Measurements from ENCODE around the gene ATR. TPM values are rescaled to one million over a fixed set of nuclear protein-coding genes. Genes with fewer than 3 reads are reported as not detected.
"Not testable (repeated sequence)": the region's sequence is repeated elsewhere in the genome, so short reads cannot be mapped to it uniquely, and the experiment has no call there.

Gene ATR
- total RNA-seq, 1 donor = 37.6 TPM

DNA sequence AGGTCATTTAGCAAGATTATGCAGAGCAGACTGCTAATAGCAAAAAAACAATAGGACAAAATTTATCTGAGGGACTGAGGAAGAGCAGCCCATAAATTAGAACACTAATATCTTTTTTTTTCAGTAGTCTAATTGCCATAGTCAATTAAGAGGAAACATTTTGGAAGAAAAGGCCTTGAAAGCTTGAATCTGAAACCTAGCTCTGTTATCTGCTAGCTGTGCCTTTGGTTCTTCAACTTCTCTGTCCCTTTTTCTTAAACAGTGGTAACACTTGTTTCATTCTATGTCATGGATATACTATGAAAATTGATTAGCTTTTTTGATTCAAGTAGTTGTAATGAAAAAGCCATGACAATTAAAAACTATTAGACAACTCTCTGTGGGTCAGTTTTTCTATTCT is 1.7 kb downstream of the ATR start:
- peak overlapping the region; percentile 9 for H3K4me3 ChIP-seq (ENCODE audit: low read depth, low read length)
- TF ChIP-seq CTCF (IDR thresholded peaks at IDR 0.05; ENCODE audit: insufficient read depth, low read length) = no peak
- DNase-seq (ENCODE audit: low read depth) = no peak

DNA sequence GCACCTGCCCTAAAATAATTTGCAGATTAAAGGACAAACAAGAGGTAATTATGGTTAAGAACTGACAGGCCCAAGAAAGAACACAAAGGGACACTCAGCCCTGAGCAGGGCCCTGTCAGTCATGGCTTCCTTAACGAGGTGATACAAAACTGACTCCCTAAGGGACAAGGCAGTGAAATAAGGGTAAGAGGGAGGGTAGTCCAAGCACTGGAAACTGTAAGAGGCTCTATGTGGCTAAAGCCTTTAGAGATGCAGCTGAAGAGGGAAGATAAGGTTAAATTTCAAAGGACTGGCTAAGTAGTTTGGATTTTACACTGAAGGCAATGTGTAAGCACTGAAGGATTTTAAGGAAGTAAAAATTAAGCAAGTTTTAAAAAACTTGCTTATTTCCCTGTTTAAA is 3.9 kb downstream of the ATR start:
- no peak for TF ChIP-seq CTCF (IDR thresholded peaks at IDR 0.05; ENCODE audit: insufficient read depth, low read length)
- H3K4me3 ChIP-seq (ENCODE audit: low read depth, low read length) = no peak overlapping the region
- no peak for DNase-seq (ENCODE audit: low read depth)

DNA sequence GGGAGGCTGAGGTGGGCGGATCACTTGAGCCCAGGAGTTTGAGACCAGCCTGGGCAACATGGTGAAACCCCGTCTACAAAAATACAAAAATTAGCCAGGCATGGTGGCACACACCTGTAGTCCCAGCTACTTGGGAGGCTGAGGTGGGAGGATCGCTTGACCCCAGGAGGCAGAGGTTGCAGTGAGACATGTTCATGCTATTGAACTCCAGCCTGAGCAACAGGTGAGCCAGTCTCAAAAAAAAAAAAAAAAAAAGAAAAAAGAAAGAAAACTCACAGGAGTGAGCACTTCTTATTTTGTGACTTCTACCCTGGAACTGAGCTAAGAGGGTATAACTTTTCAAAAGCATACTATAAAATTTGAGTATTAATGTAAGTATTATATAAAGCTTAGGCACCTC is 4.3 kb downstream of the ATR start:
- not testable (repeated sequence) for H3K4me3 ChIP-seq (ENCODE audit: low read depth, low read length); DNase-seq (ENCODE audit: low read depth)

DNA sequence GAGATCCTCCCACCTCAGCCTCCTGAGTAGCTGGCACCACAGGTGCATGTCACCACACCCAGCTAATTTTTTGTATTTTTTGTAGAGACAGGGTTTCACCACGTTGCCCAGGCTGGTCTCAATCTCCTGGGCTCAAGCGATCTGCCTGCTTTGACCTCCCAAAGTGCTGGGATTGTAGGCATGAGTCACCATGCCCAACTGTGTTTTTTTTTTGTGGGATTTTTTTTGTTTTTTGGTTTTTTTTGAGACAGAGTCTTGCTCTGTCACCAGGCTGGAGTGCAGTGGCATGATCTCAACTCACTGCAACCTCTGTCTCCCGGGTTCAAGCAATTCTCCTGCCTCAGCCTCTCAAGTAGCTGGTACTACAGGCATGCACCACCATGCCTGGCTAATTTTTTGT is 9.1 kb downstream of the ATR start:
- not testable (repeated sequence) for H3K4me3 ChIP-seq (ENCODE audit: low read depth, low read length); DNase-seq (ENCODE audit: low read depth)

- H3K4me3 ChIP-seq (ENCODE audit: low read depth, low read length) = no peak overlapping the region
- DNase-seq (ENCODE audit: low read depth) = no peak
- TF ChIP-seq CTCF (IDR thresholded peaks at IDR 0.05; ENCODE audit: insufficient read depth, low read length) = no peak
Measured at GRCh38 chr3:142568393-142569017, 10.0 kb downstream of the ATR start.

DNA sequence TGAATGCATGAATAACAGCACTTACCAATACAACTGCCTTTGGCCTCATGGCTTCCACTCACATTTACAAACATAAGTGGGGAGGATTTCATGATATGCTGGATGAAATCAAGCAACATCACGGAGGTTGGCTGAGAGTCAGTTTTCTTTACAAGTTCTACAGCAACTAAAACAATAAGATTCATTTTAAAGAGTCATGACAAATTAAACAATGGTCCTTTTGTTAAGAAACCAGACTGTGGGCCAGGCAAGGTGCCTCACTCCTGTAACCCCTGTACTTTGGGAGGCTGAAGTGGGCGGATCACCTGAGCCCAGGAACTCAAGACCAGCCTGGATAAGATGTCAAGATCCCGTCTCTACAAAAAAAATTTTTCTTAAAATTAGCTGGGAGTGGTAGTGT is 12.4 kb downstream of the ATR start:
- no peak for DNase-seq (ENCODE audit: low read depth)
- TF ChIP-seq CTCF (IDR thresholded peaks at IDR 0.05; ENCODE audit: insufficient read depth, low read length) = no peak
- H3K4me3 ChIP-seq (ENCODE audit: low read depth, low read length) = no peak overlapping the region

DNA sequence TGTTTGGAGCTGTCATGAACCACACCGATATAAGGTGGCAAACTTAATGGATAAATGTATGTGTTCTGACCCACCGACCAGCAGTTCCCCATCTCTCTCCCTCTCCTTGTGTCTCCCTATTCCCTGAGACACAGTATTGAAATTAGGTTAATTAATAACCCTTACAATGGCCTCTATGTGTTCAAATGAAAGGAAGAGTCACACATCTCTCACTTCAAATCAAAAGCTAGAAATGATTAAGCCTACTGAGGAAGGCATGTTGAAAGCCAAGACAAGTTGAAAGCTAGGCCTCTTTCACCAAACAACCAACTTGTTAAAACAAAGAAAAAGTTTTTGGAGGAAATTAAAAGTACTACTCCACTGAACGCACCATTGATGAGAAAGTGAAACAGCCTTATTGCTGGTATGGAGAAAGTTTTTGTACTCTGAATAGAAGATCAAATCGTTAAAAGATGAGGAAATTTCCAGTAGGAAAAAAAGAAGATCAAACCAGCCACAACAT is 15.0 kb downstream of the ATR start:
- no peak for TF ChIP-seq CTCF (IDR thresholded peaks at IDR 0.05; ENCODE audit: insufficient read depth, low read length)

GRCh38 chr3:142560118-142560517 is 18.4 kb downstream of the ATR start:
- DNase-seq (ENCODE audit: low read depth) = no peak
- TF ChIP-seq CTCF (IDR thresholded peaks at IDR 0.05; ENCODE audit: insufficient read depth, low read length) = no peak
- H3K4me3 ChIP-seq (ENCODE audit: low read depth, low read length) = no peak overlapping the region

More for the DNA sequence above, 15.0 kb downstream of the ATR start:
- no peak overlapping the region for H3K4me3 ChIP-seq (ENCODE audit: low read depth, low read length)
- no peak for DNase-seq (ENCODE audit: low read depth)
